ENCODE measurements around the gene FBLN2. TPM values are rescaled to one million over a fixed set of nuclear protein-coding genes. Genes with fewer than 3 reads are reported as not detected.

The FBLN2 gene
- total and polyA plus RNA-seq, 8 donors, result 27.5 to 96.6 (median 40.6) TPM

DNA sequence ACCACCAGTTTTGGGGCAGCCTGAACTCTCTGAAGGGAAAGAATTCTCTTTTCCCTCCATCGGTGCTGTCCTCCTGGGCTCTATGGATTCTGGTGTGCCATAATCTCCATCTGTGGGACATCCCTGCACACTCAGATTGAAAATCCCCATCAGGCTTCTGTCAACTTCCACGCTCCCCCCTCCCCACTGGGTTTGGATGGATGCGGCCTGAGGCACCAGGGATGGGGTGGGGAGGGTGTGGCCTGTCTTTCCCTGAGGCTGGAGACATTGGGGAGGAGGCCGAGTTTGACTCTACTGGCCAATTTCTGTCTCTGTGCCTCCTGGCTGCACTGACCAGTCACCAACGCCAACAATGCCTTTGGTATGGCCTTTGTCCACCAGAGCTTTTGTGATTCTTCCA, 16.3 kb upstream of the FBLN2 start:
- no peaks in the 10 kb centered on the region for H3K9me3 ChIP-seq
- ATAC-seq, result no peak
- H3K27me3 ChIP-seq, result peaks cover 0 to 7% of the 10 kb centered on the region in 2 donors
- no peak overlapping the region for H3K4me3 ChIP-seq
- intact Hi-C loops (cut with DNase I), result no loop called here
- peaks cover 0 to 7% of the 10 kb centered on the region in 2 donors for H3K4me1 ChIP-seq
- TF ChIP-seq, protein P1, sequence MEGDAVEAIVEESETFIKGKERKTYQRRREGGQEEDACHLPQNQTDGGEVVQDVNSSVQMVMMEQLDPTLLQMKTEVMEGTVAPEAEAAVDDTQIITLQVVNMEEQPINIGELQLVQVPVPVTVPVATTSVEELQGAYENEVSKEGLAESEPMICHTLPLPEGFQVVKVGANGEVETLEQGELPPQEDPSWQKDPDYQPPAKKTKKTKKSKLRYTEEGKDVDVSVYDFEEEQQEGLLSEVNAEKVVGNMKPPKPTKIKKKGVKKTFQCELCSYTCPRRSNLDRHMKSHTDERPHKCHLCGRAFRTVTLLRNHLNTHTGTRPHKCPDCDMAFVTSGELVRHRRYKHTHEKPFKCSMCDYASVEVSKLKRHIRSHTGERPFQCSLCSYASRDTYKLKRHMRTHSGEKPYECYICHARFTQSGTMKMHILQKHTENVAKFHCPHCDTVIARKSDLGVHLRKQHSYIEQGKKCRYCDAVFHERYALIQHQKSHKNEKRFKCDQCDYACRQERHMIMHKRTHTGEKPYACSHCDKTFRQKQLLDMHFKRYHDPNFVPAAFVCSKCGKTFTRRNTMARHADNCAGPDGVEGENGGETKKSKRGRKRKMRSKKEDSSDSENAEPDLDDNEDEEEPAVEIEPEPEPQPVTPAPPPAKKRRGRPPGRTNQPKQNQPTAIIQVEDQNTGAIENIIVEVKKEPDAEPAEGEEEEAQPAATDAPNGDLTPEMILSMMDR (IDR thresholded peaks at IDR 0.05), result no peak
- no peak for DNase-seq
- H3K36me3 ChIP-seq, result no peaks in the 10 kb centered on the region
- no peak overlapping the region for H3K27ac ChIP-seq

DNA sequence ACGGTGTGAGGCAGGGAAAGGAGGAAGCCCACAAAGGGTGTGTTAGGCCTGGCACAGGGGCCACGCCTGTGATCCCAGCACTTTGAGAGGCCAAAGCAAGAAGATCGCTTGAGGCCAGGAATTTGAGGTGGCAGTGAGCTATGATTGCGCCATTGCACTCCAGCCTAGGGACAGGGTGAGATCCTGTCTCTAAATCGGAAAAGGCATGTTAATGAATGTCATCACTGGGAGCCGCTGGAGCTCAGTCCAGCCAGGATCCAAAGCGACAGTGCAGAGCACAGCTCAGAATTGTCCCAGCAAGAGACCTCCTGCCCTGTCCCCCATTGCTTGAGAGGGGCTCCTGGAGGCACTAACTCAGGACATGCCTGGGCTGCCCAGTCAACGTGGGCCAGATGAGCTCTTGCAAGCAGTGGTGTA, 15.0 kb upstream of the FBLN2 start:
- ATAC-seq (no peak), DNase-seq (no peak)
- intact Hi-C loops (cut with DNase I), result no loop called here
- Histone ChIP-seq H3K9me3 (no peaks in the 10 kb centered on the region), H3K27ac (no peak overlapping the region), H3K4me1 (peaks cover 0 to 7% of the 10 kb centered on the region in 2 donors), H3K4me3 (no peak overlapping the region), H3K36me3 (no peaks in the 10 kb centered on the region), H3K27me3 (peaks cover 0 to 7% of the 10 kb centered on the region in 2 donors)
- TF ChIP-seq, protein P1 (IDR thresholded peaks at IDR 0.05), result no peak

DNA sequence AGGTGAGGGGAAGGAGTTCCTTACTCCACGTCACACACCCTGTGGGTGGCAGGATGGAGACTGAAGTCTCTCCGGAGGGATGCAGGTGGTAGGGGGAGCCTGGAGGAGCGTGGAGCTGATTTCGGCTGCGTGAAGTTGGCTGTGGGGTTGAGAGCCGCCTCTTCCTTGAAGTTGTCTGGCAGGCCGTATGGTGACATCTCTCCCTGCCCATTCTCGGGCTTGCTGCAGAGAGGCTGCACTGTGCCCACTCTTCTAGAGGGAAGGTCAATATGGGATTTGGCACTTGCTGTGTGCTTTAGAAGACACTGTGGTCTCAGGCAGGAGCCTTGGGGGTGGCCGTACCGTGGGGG, 13.4 kb upstream of the FBLN2 start:
- H3K4me1 ChIP-seq, result peaks cover 0 to 7% of the 10 kb centered on the region in 2 donors
- TF ChIP-seq, protein P1 (IDR thresholded peaks at IDR 0.05), result no peak
- no peak overlapping the region for H3K27ac ChIP-seq
- ATAC-seq, result no peak
- H3K27me3 ChIP-seq, result peaks cover 0 to 7% of the 10 kb centered on the region in 2 donors
- DNase-seq, result no peak
- no peak overlapping the region for H3K4me3 ChIP-seq
- no peaks in the 10 kb centered on the region for H3K36me3 ChIP-seq
- intact Hi-C loops (cut with DNase I), result no loop called here
- no peaks in the 10 kb centered on the region for H3K9me3 ChIP-seq

DNA sequence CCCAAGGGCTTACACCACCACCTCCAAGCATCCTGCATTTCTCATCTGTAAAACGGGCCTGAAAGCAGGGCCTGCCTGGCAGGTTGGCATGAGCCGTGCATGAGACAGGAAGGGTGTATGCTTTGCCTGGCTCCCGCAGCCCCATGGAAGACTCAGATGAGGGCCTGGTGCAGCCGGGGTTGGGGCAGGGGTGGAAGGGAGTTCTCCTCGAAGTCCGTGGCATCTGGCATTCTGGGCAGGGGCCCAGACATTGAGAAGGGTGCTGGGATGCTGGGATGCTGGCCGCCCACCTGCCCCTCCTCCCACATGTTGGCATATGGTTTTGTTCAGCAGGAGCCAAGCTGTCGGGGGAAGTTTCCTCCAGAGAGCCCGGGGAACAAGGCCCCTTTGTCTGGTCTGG, 13.0 kb upstream of the FBLN2 start:
- H3K4me3 ChIP-seq, result no peak overlapping the region
- DNase-seq (peak in 1 of 4 donors; percentile 39), ATAC-seq (no peak)
- H3K9me3 ChIP-seq, result no peaks in the 10 kb centered on the region
- H3K36me3 ChIP-seq, result no peaks in the 10 kb centered on the region
- peaks cover 0 to 7% of the 10 kb centered on the region in 2 donors for H3K27me3 ChIP-seq
- TF ChIP-seq, protein P1 (IDR thresholded peaks at IDR 0.05), result no peak
- intact Hi-C loops (cut with DNase I), result no loop called here
- no peak overlapping the region for H3K27ac ChIP-seq
- peaks cover 0 to 7% of the 10 kb centered on the region in 2 donors for H3K4me1 ChIP-seq

DNA sequence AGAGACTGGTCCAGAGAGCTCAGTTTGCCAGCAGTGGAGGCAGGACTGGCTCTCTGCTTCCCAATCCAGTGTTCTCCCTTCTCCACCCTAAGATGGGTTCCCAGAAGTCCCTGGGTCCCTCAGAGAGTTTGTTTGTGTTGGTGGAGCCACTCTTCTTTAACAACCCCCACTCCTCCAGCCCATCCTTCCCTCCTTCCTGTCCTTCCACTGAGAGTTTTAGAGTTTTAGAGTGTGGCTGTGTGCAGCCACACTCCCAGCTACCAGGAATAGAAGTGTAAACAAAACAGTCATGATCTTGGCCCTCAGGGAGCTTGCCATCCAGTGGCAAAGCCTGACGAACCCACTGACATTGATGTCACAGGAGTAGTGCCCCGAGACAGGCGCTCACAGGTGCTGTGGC, 12.5 kb upstream of the FBLN2 start:
- Histone ChIP-seq H3K4me3 (no peak overlapping the region), H3K9me3 (no peaks in the 10 kb centered on the region), H3K36me3 (no peaks in the 10 kb centered on the region), H3K27me3 (peaks cover 0 to 7% of the 10 kb centered on the region in 2 donors), H3K4me1 (peaks cover 0 to 7% of the 10 kb centered on the region in 2 donors), H3K27ac (no peak overlapping the region)
- DNase-seq (no peak), ATAC-seq (no peak)
- intact Hi-C loops (cut with DNase I), result no loop called here
- TF ChIP-seq, protein P1 (IDR thresholded peaks at IDR 0.05), result no peak

Data from left lung (tissue), 10 donors.